A673 (cell line): ENCODE results near the gene RNF5.

Source experiments
- EZH2 ChIP-seq: fragments of 200-600 bp; sonication (generic); IDR thresholded peaks from 2 replicates; pipeline ENCODE4 v1.6.1; 2017; ENCODE audit warnings: borderline replicate concordance, low read depth, mild to moderate bottlenecking, mixed read lengths, antibody characterized with exemption, low read length; ENCODE audit not compliant: poor library complexity, severe bottlenecking
- TF ChIP-seq, protein P1 (sequence below): fragments of 300-800, 200-600 bp; sonication (generic); conservative IDR thresholded peaks from 2 replicates; pipeline ENCODE4 v1.5.1; 2017; ENCODE audit warnings: low read depth, mild to moderate bottlenecking, antibody characterized with exemption, low read length, moderate library complexity, mixed read lengths

GRCh38 chr6:32190054-32190851 lies 12.0 kb downstream of the RNF5 start, which contains the start of gene PBX2:
- TF ChIP-seq EZH2, result no peak
- TF ChIP-seq, protein P1, sequence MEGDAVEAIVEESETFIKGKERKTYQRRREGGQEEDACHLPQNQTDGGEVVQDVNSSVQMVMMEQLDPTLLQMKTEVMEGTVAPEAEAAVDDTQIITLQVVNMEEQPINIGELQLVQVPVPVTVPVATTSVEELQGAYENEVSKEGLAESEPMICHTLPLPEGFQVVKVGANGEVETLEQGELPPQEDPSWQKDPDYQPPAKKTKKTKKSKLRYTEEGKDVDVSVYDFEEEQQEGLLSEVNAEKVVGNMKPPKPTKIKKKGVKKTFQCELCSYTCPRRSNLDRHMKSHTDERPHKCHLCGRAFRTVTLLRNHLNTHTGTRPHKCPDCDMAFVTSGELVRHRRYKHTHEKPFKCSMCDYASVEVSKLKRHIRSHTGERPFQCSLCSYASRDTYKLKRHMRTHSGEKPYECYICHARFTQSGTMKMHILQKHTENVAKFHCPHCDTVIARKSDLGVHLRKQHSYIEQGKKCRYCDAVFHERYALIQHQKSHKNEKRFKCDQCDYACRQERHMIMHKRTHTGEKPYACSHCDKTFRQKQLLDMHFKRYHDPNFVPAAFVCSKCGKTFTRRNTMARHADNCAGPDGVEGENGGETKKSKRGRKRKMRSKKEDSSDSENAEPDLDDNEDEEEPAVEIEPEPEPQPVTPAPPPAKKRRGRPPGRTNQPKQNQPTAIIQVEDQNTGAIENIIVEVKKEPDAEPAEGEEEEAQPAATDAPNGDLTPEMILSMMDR, result no peak
